Calu3 (cell line): ENCODE data around the gene NOXA1. TPM values are rescaled to one million over a fixed set of nuclear protein-coding genes. Genes with fewer than 3 reads are reported as not detected.

ENCODE experiments used
- BruUV-seq: library from RNA; stranded (reverse); fragments of 400-500 nt; replicated peaks from 2 replicates; lab custom pipeline; 2021; lab: Mats Ljungman, UMichigan
- CTCF ChIA-PET: fragments of 300-600 bp; sonication (Branson Sonifier 250); formaldehyde crosslinking; loops from one replicate; lab custom pipeline; 2022; ENCODE audit warnings: antibody characterized with exemption; lab: Charles Lee
- DNase-seq: peaks from one replicate; pipeline ENCODE4 v3.0.0; 2022
- H3K27ac Mint-ChIP-seq: one replicate; pipeline ENCODE4 v1.8.0; 2022; ENCODE audit warnings: mixed read lengths; ENCODE audit not compliant: unreplicated experiment
- H3K27me3 Mint-ChIP-seq: one replicate; pipeline ENCODE4 v1.8.0; 2022; ENCODE audit warnings: mixed read lengths; ENCODE audit not compliant: unreplicated experiment
- H3K36me3 Mint-ChIP-seq: one replicate; pipeline ENCODE4 v1.8.0; 2022; ENCODE audit warnings: mild to moderate bottlenecking, moderate library complexity, mixed read lengths; ENCODE audit not compliant: insufficient read depth, unreplicated experiment
- H3K4me1 Mint-ChIP-seq: one replicate; pipeline ENCODE4 v1.8.0; 2022; ENCODE audit warnings: mild to moderate bottlenecking, low read depth, mixed read lengths; ENCODE audit not compliant: unreplicated experiment
- H3K4me3 Mint-ChIP-seq: one replicate; pipeline ENCODE4 v1.8.0; 2022; ENCODE audit warnings: mild to moderate bottlenecking, low read depth, moderate library complexity, mixed read lengths; ENCODE audit not compliant: unreplicated experiment
- H3K9me3 Mint-ChIP-seq: one replicate; pipeline ENCODE4 v1.8.0; 2022; ENCODE audit warnings: low read depth, mixed read lengths; ENCODE audit not compliant: unreplicated experiment
- CTCF ChIP-seq: fragments of 200-600 bp; IDR thresholded peaks from one replicate; pipeline ENCODE4 v1.8.0; 2022; ENCODE audit warnings: antibody characterized with exemption; ENCODE audit not compliant: unreplicated experiment
- intact Hi-C: fragments of 100-400 bp; cut with micrococcal nuclease; formaldehyde crosslinking; loops from one replicate; pipeline ENCODE4 v1.10.0; 2022; ENCODE audit not compliant: unreplicated experiment
- total RNA-seq: library from RNA; stranded (reverse); gene quantifications from 2 replicates; pipeline ENCODE4 v1.2.3, GENCODE V29; 2022

NOXA1 gene
- total RNA-seq, 1 experiment from 2014 or later: 12.3 TPM

DNA sequence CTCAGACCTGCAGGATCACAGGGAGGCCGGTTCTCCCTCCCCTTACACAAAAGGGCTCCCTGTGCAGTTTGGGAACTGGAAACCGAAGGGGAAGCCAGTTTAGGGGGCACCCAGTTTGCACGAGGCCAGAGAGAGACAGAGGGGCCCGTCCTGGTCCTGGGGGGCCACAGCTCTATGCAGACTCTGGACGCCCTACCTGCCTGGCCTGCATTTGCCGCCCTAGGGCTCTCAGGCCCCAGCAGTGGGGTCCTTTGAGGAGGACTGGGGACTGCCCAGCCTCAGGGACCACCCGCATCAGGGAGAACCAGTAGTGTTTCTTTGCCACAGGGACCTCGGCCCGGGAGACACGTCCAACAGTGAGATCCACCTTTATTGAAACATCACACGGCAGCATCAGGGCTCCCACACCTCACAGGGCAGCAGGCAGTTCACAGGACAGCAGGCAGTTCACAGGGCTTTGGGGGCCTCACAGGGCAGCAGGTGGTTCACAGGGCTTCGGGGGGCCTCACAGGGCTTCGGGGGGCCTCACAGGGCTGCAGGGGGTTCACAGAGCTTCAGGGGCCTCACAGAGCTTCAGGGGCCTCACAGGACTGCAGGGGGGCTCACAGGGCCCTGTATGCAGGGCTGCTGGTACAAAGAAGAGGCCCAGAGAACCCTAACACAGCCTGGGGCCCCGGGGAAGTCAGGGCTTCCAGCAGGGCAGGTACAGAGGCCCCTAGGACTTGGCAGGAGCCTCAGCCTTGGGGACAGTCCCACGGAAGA lies 36.6 kb downstream of the NOXA1 start:
- Mint-ChIP-seq H3K36me3 (peaks cover 14% of the 10 kb centered on the region), H3K27ac (no peak overlapping the region), H3K4me1 (no peaks in the 10 kb centered on the region), H3K9me3 (no peaks in the 10 kb centered on the region), H3K27me3 (no peaks in the 10 kb centered on the region), H3K4me3 (peak overlapping the region; percentile 45)
- DNase-seq: no peak
- CTCF ChIA-PET: interaction anchor here (1.0 to 1.1 kb wide), 2 partner anchors 37 to 47 kb away, joined by 3 to 4 read pairs; partner anchors contain the start of genes EXD3 and NOXA1
- intact Hi-C loops: no loop called here
- no TSS peak for BruUV-seq
- no peak for TF ChIP-seq CTCF

- Mint-ChIP-seq H3K27ac (no peak overlapping the region), H3K4me3 (no peak overlapping the region), H3K36me3 (peaks cover 17% of the 10 kb centered on the region), H3K4me1 (no peaks in the 10 kb centered on the region), H3K27me3 (no peaks in the 10 kb centered on the region), H3K9me3 (no peaks in the 10 kb centered on the region)
- CTCF ChIA-PET: no interaction called here
- TF ChIP-seq CTCF: no peak
- intact Hi-C loops: no loop called here
- DNase-seq: no peak
- no TSS peak for BruUV-seq
Measured at GRCh38 chr9:137460363-137461315, 37.4 kb downstream of the NOXA1 start.

DNA sequence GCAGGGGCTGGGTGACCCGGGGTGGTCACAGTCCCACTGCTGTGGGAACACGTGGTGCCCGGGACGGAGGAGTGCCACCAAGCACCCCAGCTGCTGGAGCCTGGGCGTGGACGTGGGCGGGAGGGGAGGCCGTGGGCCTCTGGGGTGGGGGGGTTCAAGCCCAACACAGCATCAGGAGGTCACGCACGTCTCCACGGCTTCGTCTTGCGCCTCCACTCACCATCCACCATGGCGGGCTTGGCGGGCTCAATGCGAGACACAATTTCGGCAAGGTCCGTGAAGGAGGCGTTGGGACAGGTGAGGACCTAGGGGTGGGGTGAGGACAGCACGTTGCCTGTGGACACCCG lies 38.1 kb downstream of the NOXA1 start:
- intact Hi-C loops: no loop called here
- Mint-ChIP-seq H3K4me1 (no peaks in the 10 kb centered on the region), H3K27ac (no peak overlapping the region), H3K9me3 (no peaks in the 10 kb centered on the region), H3K27me3 (no peaks in the 10 kb centered on the region), H3K36me3 (peaks cover 17% of the 10 kb centered on the region), H3K4me3 (no peak overlapping the region)
- CTCF ChIA-PET: no interaction called here
- no peak for TF ChIP-seq CTCF
- no peak for DNase-seq
- no TSS peak for BruUV-seq

DNA sequence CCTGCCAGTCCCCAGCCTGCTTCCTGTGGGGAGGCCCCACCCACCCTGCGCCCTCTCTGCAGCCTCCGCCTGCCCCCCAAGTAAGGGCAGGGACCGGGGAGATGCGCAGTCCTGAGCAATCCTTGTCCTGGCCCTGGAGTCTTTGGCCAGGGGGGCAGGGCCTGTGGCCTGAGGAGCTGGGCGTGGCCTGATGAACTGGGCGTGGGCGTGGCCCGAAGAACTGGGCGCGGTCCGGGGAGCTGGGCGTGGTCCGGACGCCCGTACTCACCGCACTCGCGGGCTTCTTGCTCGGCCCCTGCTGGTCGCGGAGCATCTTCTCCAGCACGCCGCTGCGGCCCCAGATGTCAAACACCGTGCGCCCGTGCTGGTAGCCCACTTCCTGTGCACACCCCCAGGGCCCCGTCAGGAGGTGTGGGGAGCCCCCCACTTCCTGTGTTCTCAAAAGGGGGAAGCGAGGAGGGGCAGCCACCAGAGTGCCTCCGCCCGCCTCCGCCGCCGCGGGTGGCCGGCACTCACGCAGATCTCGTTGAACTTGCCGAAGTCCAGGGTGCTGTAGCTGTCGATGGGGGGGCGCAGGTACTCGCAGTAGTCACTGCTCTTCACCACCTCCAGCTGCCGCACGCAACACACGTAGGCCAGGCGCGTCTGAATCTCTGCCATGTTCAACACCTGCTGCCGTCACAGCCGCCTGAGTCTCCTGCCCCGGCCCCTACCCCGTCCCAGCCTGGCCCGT lies 38.6 kb downstream of the NOXA1 start:
- no peak overlapping the region for H3K4me3 Mint-ChIP-seq
- peaks cover 17% of the 10 kb centered on the region for H3K36me3 Mint-ChIP-seq
- H3K9me3 Mint-ChIP-seq: no peaks in the 10 kb centered on the region
- TF ChIP-seq CTCF: no peak
- no peak for DNase-seq
- BruUV-seq: no TSS peak
- H3K27ac Mint-ChIP-seq: no peak overlapping the region
- intact Hi-C loops: no loop called here
- CTCF ChIA-PET: no interaction called here
- H3K27me3 Mint-ChIP-seq: no peaks in the 10 kb centered on the region
- no peaks in the 10 kb centered on the region for H3K4me1 Mint-ChIP-seq
